BJ (cell line): ENCODE results near the gene COL6A2. TPM values are rescaled to one million over a fixed set of nuclear protein-coding genes. Genes with fewer than 3 reads are reported as not detected.

Source experiments
- CTCF ChIA-PET: fragments of 350-600 bp; formaldehyde crosslinking; extraction: SDS; loops from one replicate; lab custom pipeline; 2021; ENCODE audit warnings: antibody characterized with exemption, inconsistent platforms; lab: Yijun Ruan, JAX
- POLR2A ChIA-PET: fragments of 300-600 bp; sonication (Branson Sonifier 250); formaldehyde crosslinking; extraction: SDS; loops from one replicate; lab custom pipeline; 2021; ENCODE audit warnings: antibody characterized with exemption; lab: Charles Lee
- DNase-seq: peaks from one replicate; pipeline ENCODE4 v3.0.0-alpha.2; 2011; ENCODE audit warnings: low read depth
- H3K27me3 ChIP-seq: 2 replicates; pipeline ENCODE4 v1.6.0; 2011; ENCODE audit warnings: low read length; ENCODE audit not compliant: control insufficient read depth, insufficient read depth
- H3K36me3 ChIP-seq: 2 replicates; pipeline ENCODE4 v1.5.1; 2011; ENCODE audit warnings: low read length; ENCODE audit not compliant: control insufficient read depth, insufficient read depth
- H3K4me3 ChIP-seq: 2 replicates; pipeline ENCODE4 v1.5.1; 2011; ENCODE audit warnings: low read depth, mild to moderate bottlenecking, control low read depth, low read length
- CTCF ChIP-seq: IDR thresholded peaks from 2 replicates; pipeline ENCODE4 v1.5.1; 2011; ENCODE audit warnings: low read depth, mild to moderate bottlenecking, control low read depth, inconsistent platforms, low read length, moderate library complexity; ENCODE audit not compliant: insufficient read depth
- polyA plus RNA-seq: library from polyadenylated mRNA; depleted of rRNA; stranded (reverse); fragments of >200 nt; gene quantifications from 2 replicates; pipeline ENCODE4 v1.2.3, GENCODE V29; 2011

The COL6A2 gene
- polyA plus RNA-seq, 1 experiment, result 665 TPM

DNA sequence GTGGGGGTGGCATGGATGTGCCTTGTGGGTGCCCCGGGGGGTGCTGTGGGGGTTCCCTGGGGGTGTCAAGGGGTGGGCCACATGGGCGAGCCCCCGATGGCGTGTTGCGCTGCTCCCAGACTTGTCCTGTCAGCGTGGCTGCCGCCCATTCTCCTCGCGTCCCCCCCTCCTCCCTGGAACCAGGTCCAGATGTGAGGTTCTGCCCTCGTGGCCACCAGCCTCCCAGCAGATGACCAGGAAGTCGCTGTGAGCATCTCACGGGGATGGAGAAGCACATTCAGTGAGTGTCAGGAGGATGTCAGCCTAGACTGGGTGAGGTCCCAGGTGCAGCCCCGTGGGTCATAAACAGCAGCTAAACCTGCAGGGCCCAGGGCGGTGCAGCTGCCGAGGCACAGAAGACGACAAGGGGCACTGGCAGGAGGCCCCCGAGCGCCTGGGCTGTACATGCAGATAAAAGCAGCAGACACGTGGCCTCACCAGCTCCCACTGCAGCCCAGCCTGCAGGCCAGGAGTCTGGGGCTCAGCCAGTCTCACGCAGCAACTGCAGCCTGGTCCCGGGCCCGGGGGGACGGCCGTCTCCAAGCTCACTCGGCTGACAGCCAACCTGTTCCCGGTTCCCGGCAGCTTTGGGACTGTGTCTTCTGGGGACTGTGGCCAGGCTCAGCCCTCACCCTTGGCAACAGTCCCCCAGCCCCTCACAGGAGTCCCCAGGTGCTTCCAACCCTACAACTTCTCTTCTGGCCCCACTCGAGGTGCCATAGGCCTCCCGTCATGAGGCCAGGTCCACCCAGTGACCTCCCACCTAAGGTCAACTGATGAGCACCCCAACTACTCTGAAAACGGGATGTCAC lies 17.5 kb upstream of the COL6A2 start:
- H3K36me3 ChIP-seq, result no peaks in the 10 kb centered on the region
- H3K4me3 ChIP-seq, result no peak overlapping the region
- no peaks in the 10 kb centered on the region for H3K27me3 ChIP-seq
- no peak for DNase-seq
- no peak for TF ChIP-seq CTCF
- CTCF ChIA-PET, result interaction anchor here (1.4 to 1.6 kb wide), 2 partner anchors 17 to 23 kb away, joined by 6 read pairs; partner anchors contain the start of gene COL6A2
- POLR2A ChIA-PET, result no interaction called here

GRCh38 chr21:46081022-46081861 lies 16.7 kb upstream of the COL6A2 start:
- ChIA-PET POLR2A (no interaction called here), CTCF (interaction anchor here (1.4 kb wide), 1 partner anchor 24 kb away, joined by 6 read pairs; no protein-coding TSS in a partner anchor)
- DNase-seq, result no peak
- Histone ChIP-seq H3K27me3 (no peaks in the 10 kb centered on the region), H3K4me3 (no peak overlapping the region), H3K36me3 (no peaks in the 10 kb centered on the region)
- no peak for TF ChIP-seq CTCF

GRCh38 chr21:46081862-46082712 lies 15.8 kb upstream of the COL6A2 start:
- POLR2A ChIA-PET, result no interaction called here

DNA sequence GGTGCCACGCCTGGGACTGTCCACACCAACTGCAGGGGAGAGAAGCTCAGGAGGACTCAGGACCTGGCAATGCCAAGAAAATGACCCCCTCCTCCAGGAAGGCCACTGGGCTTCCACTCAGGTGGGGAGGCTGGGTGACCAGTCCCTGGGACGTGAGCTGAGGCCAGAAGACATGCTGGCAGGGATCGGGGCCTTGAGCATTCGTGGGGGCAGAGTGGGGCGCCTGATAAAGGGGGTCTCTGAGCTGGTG lies 15.3 kb upstream of the COL6A2 start:
- no peak for DNase-seq
- POLR2A ChIA-PET, result no interaction called here

More at GRCh38 chr21:46081862-46082712, 15.8 kb upstream of the COL6A2 start:
- CTCF ChIA-PET, result interaction anchor here (2.1 kb wide), 1 partner anchor 10 kb away, joined by 6 read pairs; no protein-coding TSS in a partner anchor
- Histone ChIP-seq H3K36me3 (no peaks in the 10 kb centered on the region), H3K4me3 (no peak overlapping the region), H3K27me3 (no peaks in the 10 kb centered on the region)
- no peak for DNase-seq
- no peak for TF ChIP-seq CTCF

More for the DNA sequence above, 15.3 kb upstream of the COL6A2 start:
- Histone ChIP-seq H3K36me3 (no peaks in the 10 kb centered on the region), H3K4me3 (no peak overlapping the region), H3K27me3 (no peaks in the 10 kb centered on the region)
- no peak for TF ChIP-seq CTCF
- CTCF ChIA-PET, result interaction anchor here (2.1 kb wide), 1 partner anchor 10 kb away, joined by 6 read pairs; no protein-coding TSS in a partner anchor
